Stimulated activated CD8-positive, alpha-beta memory T cell treated with anti-CD3 and anti-CD28 coated beads, Interleukin-12 subunit alpha, Interleukin-12 subunit beta, amount 100 ng/mL, for 1 hour (primary cell): Measurements from ENCODE around the gene CBX6.

Source experiments
- DNase-seq: peaks from one replicate; pipeline ENCODE4 v3.0.0-alpha.2; 2020; ENCODE audit warnings: low read depth

Gene CBX6

DNA sequence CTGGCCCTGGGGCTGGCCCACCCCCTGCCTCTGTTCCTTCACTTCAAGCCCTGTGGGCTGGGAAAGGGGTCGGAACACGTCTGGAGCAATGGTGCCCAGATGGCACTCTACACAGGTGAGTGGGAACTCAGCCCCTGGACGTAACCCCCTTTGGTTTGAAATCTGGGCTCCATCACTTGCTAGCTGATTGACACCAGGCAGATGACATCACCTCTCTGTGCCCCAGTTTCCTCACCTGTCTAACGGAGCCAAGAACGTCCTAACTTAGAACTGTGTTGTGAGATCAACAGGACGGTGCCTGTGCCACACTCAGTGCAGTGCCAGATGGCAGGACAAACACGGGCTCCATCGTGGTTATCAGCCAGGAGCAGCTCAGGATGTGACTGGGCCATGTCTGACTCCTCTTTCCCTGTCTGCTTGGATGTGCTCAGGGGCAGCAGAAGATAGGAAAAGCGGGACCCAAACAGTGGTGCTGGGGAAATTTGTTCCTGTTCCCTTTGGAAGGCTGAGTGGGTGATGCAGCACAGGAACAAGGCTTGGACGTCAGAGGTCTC, 52.6 kb downstream of the CBX6 start:
- no peak for DNase-seq

DNA sequence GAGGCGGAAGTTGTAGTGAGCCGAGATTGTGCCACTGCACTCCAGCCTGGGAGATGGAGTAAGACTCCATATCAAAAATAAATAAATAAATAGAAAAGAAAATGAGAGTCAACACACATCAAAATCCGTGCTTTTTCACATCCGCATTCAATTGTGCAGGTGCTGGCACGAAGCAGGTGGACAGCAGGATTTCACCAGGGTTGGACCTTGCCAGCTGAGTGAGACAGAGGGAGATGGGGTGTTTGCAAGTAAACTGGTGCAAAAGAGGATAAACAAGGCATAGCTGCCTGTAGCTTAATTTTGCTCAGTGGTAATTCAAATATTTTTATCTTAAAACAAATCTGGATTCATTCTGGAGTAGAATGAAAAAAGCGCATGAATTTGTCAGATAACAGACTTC, 54.8 kb downstream of the CBX6 start:
- no peak for DNase-seq

DNA sequence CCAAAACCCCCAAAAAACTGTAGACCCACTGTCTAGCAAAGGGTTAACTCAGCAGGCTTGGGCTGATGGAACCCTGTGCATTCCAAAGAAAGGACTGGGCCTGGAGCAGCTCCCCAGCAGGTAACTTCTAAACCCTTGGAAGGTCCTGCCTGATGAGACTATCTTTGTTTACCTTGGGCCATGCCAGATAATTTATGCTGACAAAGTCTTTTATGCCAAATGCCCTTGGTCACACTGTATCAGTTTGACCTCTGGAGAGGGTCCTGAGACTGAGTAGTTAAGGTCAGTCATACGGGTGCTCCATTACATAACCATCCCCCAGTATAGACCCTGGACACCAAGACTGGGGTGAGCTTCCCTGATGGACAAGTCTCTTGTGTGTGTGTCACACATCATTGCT, 56.2 kb downstream of the CBX6 start:
- no peak for DNase-seq
